GM12892 (cell line): ENCODE results near the gene FGF8.

Experiments used
- POLR2A ChIP-seq: IDR thresholded peaks from 2 replicates; pipeline ENCODE4 v1.6.1; 2011; ENCODE audit warnings: low read depth, low read length, control low read depth
- TAF1 ChIP-seq: IDR thresholded peaks from 2 replicates; pipeline ENCODE4 v1.6.1; 2011; ENCODE audit warnings: low read depth, mild to moderate bottlenecking, control low read depth, low read length, borderline replicate concordance

GRCh38 chr10:101724446-101724845, 51.5 kb downstream of the FGF8 start:
- TF ChIP-seq TAF1 (no peak), POLR2A (no peak)
